ENCODE results near the gene TMX4.

- no peak for TF ChIP-seq POLR2A (IDR thresholded peaks at IDR 0.05)
- TF ChIP-seq CTCF (IDR thresholded peaks at IDR 0.05), result peak in 2 of 12 donors; percentile 15 to 21
These were observed 659 bp downstream of the TMX4 start for GRCh38 chr20:8018958-8019245.
